NCI-H526 (cell line): ENCODE data around the gene KANSL1.

ENCODE experiments used
- DNase-seq, 2 experiments: peaks; one replicate each; lab custom pipeline; 2025; lab: John Stamatoyannopoulos, UW

KANSL1 gene

DNA sequence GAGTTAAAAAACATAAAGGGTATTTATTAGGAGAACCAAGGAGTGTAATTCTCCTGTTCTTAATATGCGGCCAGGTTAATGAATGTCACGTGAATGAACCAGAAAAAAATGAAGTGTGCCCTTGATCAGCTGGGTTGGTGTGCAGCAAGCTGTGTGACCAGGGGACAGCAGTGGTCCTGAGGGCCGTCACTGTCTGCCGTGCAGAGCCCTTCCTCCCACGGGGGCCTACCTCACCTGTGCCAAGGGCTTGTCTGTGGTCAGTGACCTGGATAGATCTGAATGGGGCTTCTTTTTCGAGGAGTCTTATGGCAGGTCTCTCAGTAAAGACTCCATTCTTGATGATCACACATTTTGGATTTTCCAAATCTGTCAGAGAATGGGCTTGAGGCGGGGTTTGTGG, 211.9 kb downstream of the KANSL1 start:
- DNase-seq = no peak

DNA sequence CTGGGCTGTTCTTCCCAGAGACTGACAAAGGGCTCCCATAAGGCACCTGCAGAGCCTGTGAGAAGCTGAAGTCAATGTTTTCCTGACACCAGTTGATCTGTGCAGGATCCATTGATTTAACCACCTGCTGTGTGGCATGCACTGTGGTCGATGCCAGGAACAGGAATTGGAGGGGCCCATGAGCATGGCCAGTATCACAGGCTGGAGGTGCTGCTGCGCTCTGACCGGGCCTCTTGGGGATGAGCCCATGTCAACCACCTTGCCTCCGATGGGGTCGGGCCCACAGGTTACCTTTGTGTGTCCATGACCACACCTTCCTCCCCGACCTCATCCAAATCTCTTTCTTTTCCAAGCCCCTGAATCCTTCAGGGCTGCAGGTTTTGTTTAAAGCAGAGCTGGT, 212.4 kb downstream of the KANSL1 start:
- no peak for DNase-seq
